ENCODE measurements around the gene PSMD1.

GRCh38 chr2:231189571-231190495, 133.2 kb downstream of the PSMD1 start:
- TF ChIP-seq CTCF (optimal IDR thresholded peaks at IDR 0.05 in 1 of 3, IDR thresholded peaks at IDR 0.05 in 1 of 3, conservative IDR thresholded peaks at IDR 0.05 in 1 of 3; ENCODE audit: extremely low read depth in 1 of 3, insufficient read depth in 2 of 3, low read length in 3 of 3) (no peak), EZH2 (IDR thresholded peaks at IDR 0.05; ENCODE audit: low read length) (no peak)
